ENCODE measurements around the gene IL9R.
"Not testable (repeated sequence)": the region's sequence is repeated elsewhere in the genome, so short reads cannot be mapped to it uniquely, and the experiment has no call there.

GRCh38 chrX:156013286-156013953 is 15.9 kb downstream of the IL9R start:
- not testable (repeated sequence) for TF ChIP-seq POLR2AphosphoS5 (IDR thresholded peaks at IDR 0.05)
- TF ChIP-seq, protein P1, sequence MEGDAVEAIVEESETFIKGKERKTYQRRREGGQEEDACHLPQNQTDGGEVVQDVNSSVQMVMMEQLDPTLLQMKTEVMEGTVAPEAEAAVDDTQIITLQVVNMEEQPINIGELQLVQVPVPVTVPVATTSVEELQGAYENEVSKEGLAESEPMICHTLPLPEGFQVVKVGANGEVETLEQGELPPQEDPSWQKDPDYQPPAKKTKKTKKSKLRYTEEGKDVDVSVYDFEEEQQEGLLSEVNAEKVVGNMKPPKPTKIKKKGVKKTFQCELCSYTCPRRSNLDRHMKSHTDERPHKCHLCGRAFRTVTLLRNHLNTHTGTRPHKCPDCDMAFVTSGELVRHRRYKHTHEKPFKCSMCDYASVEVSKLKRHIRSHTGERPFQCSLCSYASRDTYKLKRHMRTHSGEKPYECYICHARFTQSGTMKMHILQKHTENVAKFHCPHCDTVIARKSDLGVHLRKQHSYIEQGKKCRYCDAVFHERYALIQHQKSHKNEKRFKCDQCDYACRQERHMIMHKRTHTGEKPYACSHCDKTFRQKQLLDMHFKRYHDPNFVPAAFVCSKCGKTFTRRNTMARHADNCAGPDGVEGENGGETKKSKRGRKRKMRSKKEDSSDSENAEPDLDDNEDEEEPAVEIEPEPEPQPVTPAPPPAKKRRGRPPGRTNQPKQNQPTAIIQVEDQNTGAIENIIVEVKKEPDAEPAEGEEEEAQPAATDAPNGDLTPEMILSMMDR (IDR thresholded peaks at IDR 0.05 in 8 of 11, conservative IDR thresholded peaks at IDR 0.05 in 3 of 11) = not testable (repeated sequence)
